Ramos (cell line): ENCODE results near the gene RPL35A.
"Not testable (repeated sequence)": the region's sequence is repeated elsewhere in the genome, so short reads cannot be mapped to it uniquely, and the experiment has no call there.

Source experiments
- in situ Hi-C: fragments of 300-500 bp; cut with MboI; formaldehyde crosslinking; loops from one replicate; pipeline ENCODE4 v1.14.3; 2022; ENCODE audit warnings: low sequenced_read_pairs; ENCODE audit not compliant: unreplicated experiment

RPL35A gene

GRCh38 chr3:197949778-197950676 is at the start of gene RPL35A:
Gene RPL35A (plus strand): TSS chr3:197950190. CDS start chr3:197950968, 778 bp downstream.
- in situ Hi-C loops: no loop called here

- in situ Hi-C loops: no loop called here
These were observed 48.4 kb upstream of the RPL35A start for GRCh38 chr3:197901626-197902025.

- in situ Hi-C loops: no loop called here
These were observed 43.8 kb upstream of the RPL35A start for GRCh38 chr3:197906023-197906849.

DNA sequence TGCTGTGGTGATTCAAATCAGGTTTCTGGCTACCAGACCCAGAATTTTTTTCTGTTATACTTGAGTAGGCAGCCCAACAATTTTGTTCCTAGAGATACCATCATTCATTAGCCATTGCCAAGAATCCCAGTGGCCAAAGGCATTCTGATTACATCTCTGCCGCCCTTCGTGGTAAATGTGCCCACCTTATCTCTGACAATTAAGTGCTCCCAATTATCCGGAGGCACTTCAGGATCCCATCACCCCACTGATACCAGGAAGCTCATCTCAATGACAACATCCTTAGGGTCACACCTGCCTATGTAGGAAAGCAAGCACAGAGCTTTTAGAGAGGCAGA is 43.2 kb upstream of the RPL35A start:
- in situ Hi-C loops: no loop called here

DNA sequence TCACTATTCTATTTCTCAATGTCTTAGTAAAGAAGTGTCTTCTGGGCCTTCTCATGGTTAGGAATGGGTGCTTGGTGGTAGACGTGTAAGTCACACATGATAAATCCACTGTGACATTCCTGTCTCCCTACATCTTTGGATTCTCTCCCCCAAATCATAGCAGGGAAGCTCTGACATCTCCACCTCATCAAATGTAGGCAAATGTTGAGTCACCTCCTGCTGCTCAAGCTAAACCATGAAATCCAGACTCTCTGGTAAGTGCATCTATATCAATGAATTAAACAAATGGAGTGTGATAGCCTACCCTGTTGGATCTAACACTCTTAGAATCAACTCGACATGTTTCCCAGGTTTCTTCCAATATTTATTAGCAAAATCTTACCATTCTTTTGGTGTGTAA is 42.8 kb upstream of the RPL35A start:
- in situ Hi-C loops: no loop called here

DNA sequence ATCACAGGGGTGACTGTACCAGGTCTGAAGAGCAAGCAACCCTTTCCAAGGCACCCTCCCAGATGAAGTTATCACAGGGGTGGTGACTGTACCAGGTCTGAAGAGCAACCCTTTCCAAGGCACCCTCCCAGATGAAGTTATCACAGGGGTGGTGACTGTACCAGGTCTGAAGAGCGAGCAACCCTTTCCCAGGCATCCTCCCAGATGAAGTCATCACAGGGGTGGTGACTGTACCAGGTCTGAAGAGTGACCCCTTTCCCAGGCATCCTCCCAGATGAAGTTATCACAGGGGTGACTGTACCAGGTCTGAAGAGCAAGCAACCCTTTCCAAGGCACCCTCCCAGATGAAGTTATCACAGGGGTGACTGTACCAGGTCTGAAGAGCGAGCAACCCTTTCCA is 41.4 kb upstream of the RPL35A start:
- in situ Hi-C loops: not testable (repeated sequence)

DNA sequence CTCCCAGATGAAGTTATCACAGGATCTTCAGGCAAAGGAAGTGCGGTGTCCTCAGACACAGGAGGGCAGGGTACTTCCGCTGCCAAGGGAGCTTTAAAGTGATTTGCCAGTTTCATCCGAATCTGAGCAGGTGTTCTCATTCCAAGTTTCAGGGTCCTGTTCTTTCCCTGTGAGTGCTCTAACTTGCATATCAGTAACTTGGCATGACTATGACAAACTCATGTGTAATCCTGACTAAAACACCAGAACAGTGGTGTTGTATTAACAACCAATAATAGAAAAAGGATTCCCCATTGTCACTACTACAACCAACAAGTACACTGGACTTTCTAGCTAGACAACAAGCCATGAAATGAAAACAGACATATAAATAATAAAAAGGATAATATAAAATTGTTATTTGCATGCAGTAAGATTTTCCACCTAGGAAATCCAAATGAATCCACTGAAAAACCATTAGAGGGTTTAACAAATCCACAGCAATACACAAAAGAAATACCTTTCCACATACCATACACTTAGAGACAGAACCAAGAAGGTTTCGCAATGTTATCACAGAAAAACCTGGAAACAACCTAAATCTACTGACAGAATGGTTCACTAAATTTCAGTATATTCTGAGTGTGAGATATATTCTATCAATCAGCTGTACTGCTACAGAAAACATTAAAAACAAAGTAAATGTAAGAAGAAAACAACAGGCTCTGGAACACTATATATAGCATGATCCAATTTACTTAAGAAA is 40.9 kb upstream of the RPL35A start:
- in situ Hi-C loops: no loop called here

- in situ Hi-C loops: no loop called here
These were observed 37.1 kb upstream of the RPL35A start for GRCh38 chr3:197912741-197913476.

DNA sequence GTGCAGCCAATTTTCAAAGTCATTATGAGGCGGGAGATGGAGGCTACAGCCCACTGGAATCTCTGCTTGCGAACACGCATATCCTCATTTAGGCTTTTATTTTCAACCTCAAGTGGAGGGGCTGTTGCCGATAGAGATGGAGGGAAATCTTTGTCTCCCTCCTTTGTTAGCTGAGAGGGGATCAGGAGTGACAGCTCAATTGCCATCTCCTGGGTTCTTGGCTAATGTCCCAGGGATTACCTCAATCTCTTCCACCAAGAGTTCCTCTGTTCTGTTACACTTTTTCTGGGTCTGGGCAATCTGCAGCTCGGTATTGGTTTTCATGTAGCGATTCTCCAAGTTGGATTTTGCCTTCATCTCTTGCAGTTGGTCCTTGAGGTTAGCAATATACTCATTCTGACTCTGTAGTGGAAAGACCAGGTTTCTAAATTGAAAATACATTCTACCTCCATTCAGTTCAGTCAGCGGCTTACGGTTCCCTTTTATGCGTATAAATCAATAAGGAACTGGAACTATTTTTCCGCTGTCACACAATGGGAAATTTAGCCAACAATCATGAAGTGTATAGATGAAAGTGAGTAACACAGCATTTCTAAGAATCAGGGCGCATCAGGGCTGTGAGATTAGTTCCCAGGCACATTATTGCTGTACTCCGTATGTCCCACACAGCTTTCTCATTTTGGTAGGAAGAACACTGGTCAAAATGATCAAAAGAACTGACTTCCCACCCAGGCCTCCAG is 36.2 kb upstream of the RPL35A start:
- in situ Hi-C loops: no loop called here

DNA sequence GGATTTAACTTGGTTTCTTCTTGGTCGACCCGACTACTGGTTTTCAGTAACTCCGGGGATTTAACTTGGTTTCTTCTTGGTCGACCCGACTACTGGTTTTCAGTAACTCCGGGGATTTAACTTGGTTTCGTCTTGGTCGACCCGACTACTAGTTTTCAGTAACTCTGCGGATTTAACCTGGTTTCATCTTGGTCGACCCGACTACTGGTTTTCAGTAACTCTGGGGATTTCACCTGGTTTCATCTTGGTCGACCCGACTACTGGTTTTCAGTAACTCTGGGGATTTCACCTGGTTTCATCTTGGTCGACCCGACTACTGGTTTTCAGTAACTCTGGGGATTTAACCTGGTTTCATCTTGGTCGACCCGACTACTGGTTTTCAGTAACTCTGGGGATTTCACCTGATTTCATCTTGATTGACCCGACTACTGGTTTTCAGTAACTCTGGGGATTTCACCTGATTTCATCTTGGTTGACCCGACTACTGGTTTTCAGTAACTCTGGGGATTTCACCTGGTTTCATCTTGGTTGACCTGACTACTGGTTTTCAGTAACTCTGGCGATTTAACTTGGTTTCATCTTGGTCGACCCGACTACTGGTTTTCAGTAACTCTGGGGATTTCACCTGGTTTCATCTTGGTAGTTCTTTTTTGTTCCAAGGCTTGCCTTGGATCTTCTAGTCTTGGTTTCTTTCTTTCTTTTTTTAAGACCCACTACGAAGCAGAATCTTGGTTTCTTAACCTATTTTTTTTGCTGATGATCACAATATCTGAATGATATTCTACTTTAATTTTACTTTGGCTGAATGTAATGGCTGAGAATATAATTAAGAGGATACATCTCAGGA is 28.3 kb upstream of the RPL35A start:
- in situ Hi-C loops: not testable (repeated sequence)

- in situ Hi-C loops: no loop called here
These were observed 23.6 kb upstream of the RPL35A start for GRCh38 chr3:197926418-197926817.

DNA sequence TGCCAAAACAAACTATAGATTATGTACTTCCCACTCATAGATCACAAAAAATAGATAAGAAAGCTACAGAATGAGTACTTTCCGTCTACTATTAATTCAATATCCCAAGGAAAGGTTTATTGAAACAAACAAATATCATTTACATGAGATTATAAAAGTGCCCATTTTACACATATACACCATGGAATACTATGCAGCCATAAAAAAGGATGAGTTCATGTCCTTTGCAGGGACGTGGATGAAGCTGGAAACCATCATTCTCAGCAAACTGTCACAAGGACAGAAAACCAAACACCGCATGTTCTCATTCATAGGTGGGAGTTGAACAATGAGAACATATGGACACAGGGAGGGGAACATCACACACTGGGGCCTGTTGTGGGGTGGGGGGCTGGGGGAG is 22.4 kb upstream of the RPL35A start:
- in situ Hi-C loops: not testable (repeated sequence)

DNA sequence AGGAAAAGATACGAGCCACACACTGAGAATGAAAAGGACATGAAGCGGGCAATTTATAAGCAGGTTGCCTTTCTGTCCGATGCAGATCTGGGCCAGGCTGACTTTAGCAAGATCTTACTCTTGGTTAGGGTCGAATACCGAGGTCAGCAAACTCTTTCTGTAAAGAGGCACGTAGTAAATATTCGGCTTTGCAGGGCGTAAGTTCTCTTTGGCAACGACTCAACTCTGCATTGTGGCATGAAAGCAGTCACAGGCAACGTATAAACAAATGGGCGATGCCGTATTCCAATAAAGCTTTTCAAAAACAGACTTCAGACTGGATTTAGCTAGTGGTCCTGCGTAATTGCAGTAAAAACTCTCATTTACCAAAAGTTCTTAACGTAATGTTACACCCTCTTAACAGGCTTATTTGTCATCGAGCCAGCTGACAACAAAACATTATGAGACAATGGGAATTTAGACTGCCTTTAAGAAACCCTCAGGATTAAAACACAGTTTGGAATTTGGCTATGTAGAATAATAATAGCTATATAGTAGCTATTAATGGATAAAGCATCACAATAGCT is 13.1 kb upstream of the RPL35A start:
- in situ Hi-C loops: loop anchor here (10.0 kb wide), 1 partner anchor 342 kb away; no protein-coding TSS in a partner anchor

DNA sequence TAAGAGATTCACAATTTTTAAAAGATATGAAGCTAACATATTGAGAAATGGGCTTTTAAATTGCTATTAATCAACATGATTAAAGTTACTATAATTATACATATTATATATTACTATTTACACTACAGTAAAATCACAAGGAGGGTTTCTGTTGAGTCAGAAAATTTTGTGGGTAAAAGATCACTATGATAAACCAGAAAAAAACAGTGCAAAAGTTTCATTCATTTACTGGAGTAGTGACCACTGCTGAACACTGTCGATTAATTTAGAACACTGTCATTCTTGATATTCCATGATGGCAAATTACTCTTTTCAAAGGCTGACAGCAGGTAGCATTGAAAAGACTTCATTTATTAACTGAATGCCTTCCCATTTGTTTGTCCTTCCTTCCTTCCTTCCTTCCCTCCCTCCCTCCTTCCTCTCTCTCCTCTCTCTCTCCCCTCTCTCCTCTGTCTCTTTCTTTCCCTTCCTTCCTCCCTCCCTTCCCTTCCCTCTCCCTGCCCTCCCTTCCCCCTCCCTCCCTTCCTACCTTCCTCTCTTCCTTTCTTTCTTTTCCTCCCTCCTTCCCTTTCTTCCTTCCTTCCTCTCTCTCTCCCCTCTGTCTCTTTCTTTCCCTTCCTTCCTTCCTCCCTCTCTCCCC is 9.1 kb upstream of the RPL35A start:
- in situ Hi-C loops: no loop called here

DNA sequence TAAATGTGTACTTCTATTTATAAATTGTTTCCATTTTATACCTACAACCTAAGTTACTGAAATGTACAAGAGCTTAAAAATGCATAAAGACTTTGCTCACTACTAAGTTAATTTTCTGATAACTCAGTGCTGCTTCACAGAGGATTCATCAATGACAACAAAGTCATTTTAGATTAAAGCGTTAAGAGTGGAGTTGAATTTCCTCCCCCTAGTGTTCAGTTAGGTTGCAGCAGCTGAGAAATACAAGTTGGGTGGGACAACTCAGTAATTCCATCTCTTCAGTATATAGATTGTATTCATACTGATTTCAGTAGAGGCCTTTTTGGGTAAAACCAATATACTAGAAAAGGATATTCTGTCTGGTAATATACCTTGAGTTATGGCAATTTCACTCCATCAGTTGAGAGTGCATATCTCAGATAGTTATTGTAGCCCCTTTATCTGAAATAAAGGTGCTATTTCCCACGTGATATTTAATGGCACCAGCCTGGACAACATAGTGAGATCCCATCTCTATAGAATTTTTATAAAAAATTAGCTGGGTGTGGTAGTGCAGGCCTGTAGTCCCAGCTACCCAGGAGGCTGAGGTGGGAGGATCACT is 6.9 kb upstream of the RPL35A start:
- in situ Hi-C loops: no loop called here

DNA sequence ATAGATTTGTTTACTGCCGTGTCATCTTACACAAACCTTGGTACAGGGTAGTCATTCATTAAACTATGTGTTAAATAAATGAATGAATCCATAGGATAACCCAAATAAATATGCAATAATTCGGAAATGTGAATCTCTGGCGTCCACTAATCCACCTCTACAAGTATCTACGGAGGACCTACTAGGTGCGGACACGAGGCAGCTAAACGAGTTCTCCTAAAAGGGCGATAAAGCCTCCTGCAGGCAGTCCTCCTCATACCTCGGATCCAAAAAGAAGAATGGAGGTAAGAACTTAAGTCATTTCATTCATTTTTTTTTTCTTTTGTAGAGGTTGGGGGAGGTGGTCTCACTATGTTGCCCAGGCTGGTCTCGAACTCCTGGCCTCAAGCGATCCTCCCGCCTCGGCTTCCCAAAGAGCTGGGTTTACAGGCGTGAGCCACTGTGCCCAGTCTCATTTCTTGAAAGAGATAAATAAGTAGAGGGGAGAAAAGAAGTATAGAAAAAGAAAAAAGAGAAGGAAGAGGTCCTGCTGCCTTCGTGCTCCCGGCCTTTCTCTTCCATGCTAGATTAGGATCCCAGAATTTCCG is 706 bp upstream of the RPL35A start:
- in situ Hi-C loops: no loop called here

GRCh38 chr3:197950677-197951061 is 679 bp downstream of the RPL35A start:
- in situ Hi-C loops: no loop called here
